Measurements from ENCODE around the gene SV2B. TPM values are rescaled to one million over a fixed set of nuclear protein-coding genes. Genes with fewer than 3 reads are reported as not detected.

Gene SV2B
- polyA plus RNA-seq, 2 of the 4 experiments (the other 2 are of a cell fraction) = 0.05 TPM; not detected in 1

GRCh38 chr15:91109885-91110284, 9.8 kb downstream of the SV2B start:
- Histone ChIP-seq H3K27ac (no peak overlapping the region), H3K4me3 (no peak overlapping the region), H3K4me1 (no peaks in the 10 kb centered on the region), H3K9me3 (no peaks in the 10 kb centered on the region), H3K4me2 (no peak overlapping the region)
- DNase-seq (ENCODE audit: low read depth in 1 of 2, low spot score in 1 of 2) (no peak), FAIRE-seq (peak; percentile 59), ATAC-seq (no peak)
- 27% methylated on average over 6 of the region's 6 CpGs for WGBS (ENCODE audit: missing lambda C conversion rate)
- CTCF ChIA-PET = interaction anchor here (0.5 to 1.9 kb wide), 5 partner anchors 10 to 136 kb away, joined by 3 to 7 read pairs (median 4); partner anchors contain the start of gene SV2B
- TF ChIP-seq EHF (CRISPR knock-in tag; IDR thresholded peaks at IDR 0.05) (no peak), MAZ (IDR thresholded peaks at IDR 0.05; ENCODE audit: borderline replicate concordance, low read depth, low read length) (no peak)
- POLR2A ChIA-PET = no interaction called here

- CTCF ChIA-PET = interaction anchor here (0.6 to 1.4 kb wide), 4 partner anchors 9 to 824 kb away, joined by 3 read pairs; partner anchors contain the start of gene SV2B
- H3K27ac ChIP-seq = no peak overlapping the region
- no peak overlapping the region for H3K4me2 ChIP-seq
- POLR2A ChIA-PET = no interaction called here
- no peak overlapping the region for H3K4me3 ChIP-seq
- no peak for ATAC-seq
- no peak for DNase-seq (ENCODE audit: low read depth in 1 of 2, low spot score in 1 of 2)
- FAIRE-seq = no peak
- H3K9me3 ChIP-seq = no peaks in the 10 kb centered on the region
- H3K4me1 ChIP-seq = no peaks in the 10 kb centered on the region
- TF ChIP-seq EHF (CRISPR knock-in tag; IDR thresholded peaks at IDR 0.05) (no peak), PHF8 (IDR thresholded peaks at IDR 0.05; ENCODE audit: borderline replicate concordance, low read depth) (no peak), USF2 (IDR thresholded peaks at IDR 0.05) (no peak), ZNF302 (CRISPR knock-in tag; IDR thresholded peaks at IDR 0.05) (no peak), RAD21 (conservative IDR thresholded peaks at IDR 0.05 in 1 of 2, IDR thresholded peaks at IDR 0.05 in 1 of 2) (no peak), HOXB5 (CRISPR knock-in tag; IDR thresholded peaks at IDR 0.05) (no peak), BHLHE40 (IDR thresholded peaks at IDR 0.05; ENCODE audit: low read depth, low read length) (no peak)
- WGBS (ENCODE audit: missing lambda C conversion rate) = 38% methylated on average over 10 of the region's 11 CpGs
Measured at GRCh38 chr15:91110407-91110806, 10.3 kb downstream of the SV2B start.

GRCh38 chr15:91113030-91113429, 13.0 kb downstream of the SV2B start:
- no peak for ATAC-seq
- WGBS (ENCODE audit: missing lambda C conversion rate) = 15% methylated on average over 6 of the region's 6 CpGs
- no peaks in the 10 kb centered on the region for H3K9me3 ChIP-seq
- H3K4me1 ChIP-seq = no peaks in the 10 kb centered on the region
- H3K4me3 ChIP-seq = no peak overlapping the region
- ChIA-PET CTCF (no interaction called here), POLR2A (no interaction called here)
- H3K4me2 ChIP-seq = no peak overlapping the region
- TF ChIP-seq SMC3 (IDR thresholded peaks at IDR 0.05) (no peak), CBX2 (IDR thresholded peaks at IDR 0.05; ENCODE audit: borderline replicate concordance, low read depth) (no peak), PBX3 (IDR thresholded peaks at IDR 0.05) (no peak)
- FAIRE-seq = no peak
- H3K27ac ChIP-seq = no peak overlapping the region
- DNase-seq (ENCODE audit: low read depth in 1 of 2, low spot score in 1 of 2) = no peak

GRCh38 chr15:91114301-91114700, 14.2 kb downstream of the SV2B start:
- Histone ChIP-seq H3K4me3 (no peak overlapping the region), H3K4me1 (no peaks in the 10 kb centered on the region), H3K4me2 (no peak overlapping the region), H3K27ac (no peak overlapping the region), H3K9me3 (no peaks in the 10 kb centered on the region)
- POLR2A ChIA-PET = no interaction called here
- CTCF ChIA-PET = interaction anchor here (1.6 kb wide), 1 partner anchor 111 kb away, joined by 3 read pairs; no protein-coding TSS in a partner anchor
- no peak for DNase-seq (ENCODE audit: low read depth in 1 of 2, low spot score in 1 of 2)
- ATAC-seq = no peak; a peak in 1 of 6 replicates
- 6% methylated on average over 5 of the region's 5 CpGs for WGBS (ENCODE audit: missing lambda C conversion rate)
- FAIRE-seq = no peak
- TF ChIP-seq REST (IDR thresholded peaks at IDR 0.05) (no peak), ATOH8 (CRISPR knock-in tag; IDR thresholded peaks at IDR 0.05; ENCODE audit: low read depth) (no peak), HOXA7 (CRISPR knock-in tag; IDR thresholded peaks at IDR 0.05) (no peak), ZFP36 (IDR thresholded peaks at IDR 0.05; ENCODE audit: borderline replicate concordance, partially characterized antibody) (no peak), SREBF2 (IDR thresholded peaks at IDR 0.05) (no peak), FOXS1 (CRISPR knock-in tag; IDR thresholded peaks at IDR 0.05) (no peak), EHMT2 (IDR thresholded peaks at IDR 0.05; ENCODE audit: low read depth) (no peak), ESRRA (IDR thresholded peaks at IDR 0.05; ENCODE audit: borderline replicate concordance, low read length) (no peak), BCL3 (IDR thresholded peaks at IDR 0.05) (no peak), CTCF (IDR thresholded peaks at IDR 0.05) (no peak)
